DOHH2 (cell line): ENCODE data around the gene HABP2.

Source experiments
- H3F3A ChIP-seq: fragments of 200-600 bp; sonication (generic), shearing (Covaris generic); 2 replicates; pipeline ENCODE4 v1.6.0; 2016; ENCODE audit warnings: antibody characterized with exemption, mild to moderate bottlenecking; ENCODE audit not compliant: control insufficient read depth, insufficient read depth
- H3K27ac ChIP-seq: fragments of 200-600 bp; sonication (generic); 2 replicates; pipeline ENCODE4 v1.5.1; 2014; ENCODE audit warnings: low read depth, mild to moderate bottlenecking, low read length, moderate library complexity
- H3K27me3 ChIP-seq: fragments of 200-600 bp; sonication (generic); 2 replicates; pipeline ENCODE4 v1.6.1; 2014; ENCODE audit warnings: mild to moderate bottlenecking, low read length, mixed read lengths; ENCODE audit not compliant: control insufficient read depth
- H3K36me3 ChIP-seq: fragments of 200-600 bp; sonication (generic); 2 replicates; pipeline ENCODE4 v1.6.1; 2014; ENCODE audit warnings: mild to moderate bottlenecking, low read length, moderate library complexity, mixed read lengths; ENCODE audit not compliant: control insufficient read depth
- H3K4me1 ChIP-seq: fragments of 200-600 bp; sonication (generic); 2 replicates; pipeline ENCODE4 v1.6.1; 2014; ENCODE audit warnings: mild to moderate bottlenecking, low read length, mixed read lengths; ENCODE audit not compliant: control insufficient read depth
- H3K4me2 ChIP-seq: fragments of 200-600 bp; sonication (generic); 2 replicates; pipeline ENCODE4 v1.6.0; 2014; ENCODE audit warnings: mild to moderate bottlenecking, low read length, moderate library complexity
- H3K4me3 ChIP-seq: fragments of 200-600 bp; sonication (generic); 2 replicates; pipeline ENCODE4 v1.5.1; 2014; ENCODE audit warnings: mild to moderate bottlenecking, low read length, mixed read lengths
- H3K79me2 ChIP-seq: fragments of 200-600 bp; sonication (generic); 2 replicates; pipeline ENCODE4 v1.6.1; 2014; ENCODE audit warnings: mild to moderate bottlenecking, low read length, mixed read lengths; ENCODE audit not compliant: control insufficient read depth
- H3K9me2 ChIP-seq: fragments of 200-600 bp; sonication (generic); replicated peaks from 2 replicates; pipeline ENCODE4 v1.6.1; 2014; ENCODE audit warnings: mild to moderate bottlenecking, low read length, mixed read lengths; ENCODE audit not compliant: control insufficient read depth
- H3K9me3 ChIP-seq: fragments of 200-600 bp; sonication (generic); 2 replicates; pipeline ENCODE4 v1.6.1; 2014; ENCODE audit warnings: antibody characterized with exemption, low read length, mixed read lengths; ENCODE audit not compliant: control insufficient read depth, insufficient read depth
- H4K20me1 ChIP-seq: fragments of 200-600 bp; sonication (generic); 2 replicates; pipeline ENCODE4 v1.6.0; 2014; ENCODE audit warnings: low read depth, mild to moderate bottlenecking, antibody characterized with exemption, low read length, moderate library complexity; ENCODE audit not compliant: control insufficient read depth, insufficient read depth
- EZH2phosphoT487 ChIP-seq: fragments of 200-600 bp; sonication (generic); IDR thresholded peaks from 2 replicates; pipeline ENCODE4 v1.6.1; 2017; ENCODE audit warnings: borderline replicate concordance, mild to moderate bottlenecking, antibody characterized with exemption, low read length, moderate library complexity, mixed read lengths
- TF ChIP-seq, protein P1 (sequence below): fragments of 200-600 bp; sonication (generic); IDR thresholded peaks from one replicate; pipeline ENCODE4 v1.5.1; 2014; ENCODE audit warnings: antibody characterized with exemption, mild to moderate bottlenecking, low read depth, low read length; ENCODE audit not compliant: poor library complexity, severe bottlenecking

Gene HABP2

DNA sequence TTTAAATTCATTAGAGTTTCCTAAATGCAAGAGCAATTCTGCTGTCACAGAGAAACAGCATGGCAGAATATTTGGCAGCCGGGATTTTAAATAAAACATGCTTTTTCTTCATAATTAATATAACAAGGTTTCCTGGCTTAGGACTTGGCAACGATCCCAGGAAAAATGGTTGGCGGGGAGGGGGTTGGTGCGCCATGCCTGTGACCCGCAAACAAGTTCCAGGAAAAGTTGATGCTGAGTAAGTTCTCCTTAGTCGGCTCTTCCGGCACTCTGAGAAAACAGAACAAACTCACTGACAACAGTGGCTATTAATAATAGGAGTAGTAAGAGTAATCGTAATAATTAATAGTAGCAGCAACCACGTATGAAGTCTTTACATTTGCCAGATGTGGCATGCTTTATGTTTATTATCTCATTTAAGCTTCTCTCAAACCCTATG, 4.6 kb downstream of the HABP2 start:
- H3K4me2 ChIP-seq = no peak overlapping the region
- H3F3A ChIP-seq = no peaks in the 10 kb centered on the region
- no peak overlapping the region for H3K4me3 ChIP-seq
- no peaks in the 10 kb centered on the region for H3K36me3 ChIP-seq
- H3K27ac ChIP-seq = no peak overlapping the region
- no peaks in the 10 kb centered on the region for H3K9me3 ChIP-seq
- H3K79me2 ChIP-seq = no peaks in the 10 kb centered on the region
- no peaks in the 10 kb centered on the region for H3K9me2 ChIP-seq
- no peaks in the 10 kb centered on the region for H3K4me1 ChIP-seq
- TF ChIP-seq EZH2phosphoT487 = no peak
- TF ChIP-seq, protein P1, sequence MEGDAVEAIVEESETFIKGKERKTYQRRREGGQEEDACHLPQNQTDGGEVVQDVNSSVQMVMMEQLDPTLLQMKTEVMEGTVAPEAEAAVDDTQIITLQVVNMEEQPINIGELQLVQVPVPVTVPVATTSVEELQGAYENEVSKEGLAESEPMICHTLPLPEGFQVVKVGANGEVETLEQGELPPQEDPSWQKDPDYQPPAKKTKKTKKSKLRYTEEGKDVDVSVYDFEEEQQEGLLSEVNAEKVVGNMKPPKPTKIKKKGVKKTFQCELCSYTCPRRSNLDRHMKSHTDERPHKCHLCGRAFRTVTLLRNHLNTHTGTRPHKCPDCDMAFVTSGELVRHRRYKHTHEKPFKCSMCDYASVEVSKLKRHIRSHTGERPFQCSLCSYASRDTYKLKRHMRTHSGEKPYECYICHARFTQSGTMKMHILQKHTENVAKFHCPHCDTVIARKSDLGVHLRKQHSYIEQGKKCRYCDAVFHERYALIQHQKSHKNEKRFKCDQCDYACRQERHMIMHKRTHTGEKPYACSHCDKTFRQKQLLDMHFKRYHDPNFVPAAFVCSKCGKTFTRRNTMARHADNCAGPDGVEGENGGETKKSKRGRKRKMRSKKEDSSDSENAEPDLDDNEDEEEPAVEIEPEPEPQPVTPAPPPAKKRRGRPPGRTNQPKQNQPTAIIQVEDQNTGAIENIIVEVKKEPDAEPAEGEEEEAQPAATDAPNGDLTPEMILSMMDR = no peak
- H3K27me3 ChIP-seq = 0 out of 2 replicates have a peak, but pooled peaks cover 3% of the 10 kb centered on the region
- H4K20me1 ChIP-seq = no peaks in the 10 kb centered on the region

GRCh38 chr10:113557903-113558321, 5.1 kb downstream of the HABP2 start:
- no peaks in the 10 kb centered on the region for H3K79me2 ChIP-seq

GRCh38 chr10:113560071-113560470, 7.2 kb downstream of the HABP2 start:
- TF ChIP-seq EZH2phosphoT487 = no peak
- TF ChIP-seq, protein P1 = no peak
- Histone ChIP-seq H3K27me3 (0 out of 2 replicates have a peak, but pooled peaks cover 3% of the 10 kb centered on the region), H3K79me2 (no peaks in the 10 kb centered on the region), H3K4me2 (no peak overlapping the region), H3K4me3 (no peak overlapping the region), H3K9me3 (no peaks in the 10 kb centered on the region), H3F3A (no peaks in the 10 kb centered on the region), H3K36me3 (no peaks in the 10 kb centered on the region), H4K20me1 (no peaks in the 10 kb centered on the region), H3K9me2 (no peaks in the 10 kb centered on the region), H3K4me1 (no peaks in the 10 kb centered on the region), H3K27ac (no peak overlapping the region)

More at GRCh38 chr10:113557903-113558321, 5.1 kb downstream of the HABP2 start:
- Histone ChIP-seq H3K4me3 (no peak overlapping the region), H3K9me3 (no peaks in the 10 kb centered on the region), H3K9me2 (no peaks in the 10 kb centered on the region), H3K4me1 (no peaks in the 10 kb centered on the region), H3K27ac (no peak overlapping the region), H4K20me1 (no peaks in the 10 kb centered on the region), H3K36me3 (no peaks in the 10 kb centered on the region), H3K27me3 (0 out of 2 replicates have a peak, but pooled peaks cover 3% of the 10 kb centered on the region), H3F3A (no peaks in the 10 kb centered on the region), H3K4me2 (no peak overlapping the region)
- TF ChIP-seq, protein P1 = no peak
- no peak for TF ChIP-seq EZH2phosphoT487

DNA sequence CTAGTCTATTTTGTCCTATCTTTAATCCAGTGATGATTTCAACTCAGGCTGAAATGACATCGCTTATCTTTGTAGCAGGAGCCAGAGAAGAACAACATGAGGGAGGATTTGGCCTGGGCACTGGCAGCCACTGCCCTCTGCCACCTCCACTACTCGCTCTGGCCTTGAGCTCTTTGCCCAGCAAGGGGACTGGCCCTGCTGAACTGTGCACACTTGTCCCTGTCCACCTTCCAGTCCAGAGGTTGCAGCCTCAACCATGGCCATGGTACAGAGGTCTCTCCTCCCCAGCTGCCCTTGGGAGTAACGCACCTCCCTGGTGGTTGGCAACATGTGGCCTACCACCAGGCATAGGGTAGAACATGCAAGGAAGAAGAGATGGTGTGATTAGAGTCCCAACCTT, 8.4 kb downstream of the HABP2 start:
- Histone ChIP-seq H3K9me3 (no peaks in the 10 kb centered on the region), H3F3A (no peaks in the 10 kb centered on the region), H3K27ac (no peak overlapping the region), H3K4me2 (no peak overlapping the region), H3K4me3 (no peak overlapping the region), H3K9me2 (no peaks in the 10 kb centered on the region), H3K36me3 (no peaks in the 10 kb centered on the region), H4K20me1 (no peaks in the 10 kb centered on the region), H3K27me3 (0 out of 2 replicates have a peak, but pooled peaks cover 3% of the 10 kb centered on the region), H3K4me1 (no peaks in the 10 kb centered on the region), H3K79me2 (no peaks in the 10 kb centered on the region)
- TF ChIP-seq, protein P1 = no peak
- no peak for TF ChIP-seq EZH2phosphoT487
